GM23248 (cell line): ENCODE measurements around the gene ARHGEF4.

Experiments
- EZH2 ChIP-seq: fragments of 200-600 bp; sonication (generic); IDR thresholded peaks from 2 replicates; pipeline ENCODE4 v1.6.1; 2018; ENCODE audit warnings: antibody characterized with exemption, mild to moderate bottlenecking; ENCODE audit not compliant: insufficient read depth, poor library complexity, severe bottlenecking
- EZH2phosphoT487 ChIP-seq: fragments of 200-600 bp; sonication (generic); IDR thresholded peaks from 2 replicates; pipeline ENCODE4 v1.6.1; 2018; ENCODE audit warnings: antibody characterized with exemption, moderate library complexity, mild to moderate bottlenecking, low read depth; ENCODE audit not compliant: insufficient read depth

GRCh38 chr2:130839011-130839780 lies 2.5 kb downstream of the ARHGEF4 start:
- no peak for TF ChIP-seq EZH2phosphoT487
- TF ChIP-seq EZH2: no peak
